T-cell (primary cell): ENCODE measurements around the gene ZNF500. TPM values are rescaled to one million over a fixed set of nuclear protein-coding genes. Genes with fewer than 3 reads are reported as not detected.
A peak's percentile ranks its signal among the peaks of the same experiment; 100 is the strongest.

Experiments used
- ATAC-seq, 4 experiments: fragments of 200-7000 bp in 3 of 4; fragments of 150-1000 bp in 1 of 4; cut with Tn5 transposase; replicated peaks in 1 of 4; 1 replicate in 3 of 4; 2 replicates in 1 of 4; pipeline ENCODE4 v1.10.0; 2021; ENCODE audit warnings: moderate library complexity in 3 of 4, mild to moderate bottlenecking in 2 of 4, moderate number of reproducible peaks in 1 of 4
- CTCF ChIA-PET, 2 donors: fragments of 300-600 bp; sonication (Branson Sonifier 250); formaldehyde crosslinking; loops; one replicate each; lab custom pipeline; 2022; ENCODE audit warnings: antibody characterized with exemption in 2 of 2; lab: Charles Lee
- POLR2A ChIA-PET, 2 donors: fragments of 300-600 bp; sonication (Branson Sonifier 250); formaldehyde crosslinking; loops; one replicate each; lab custom pipeline; 2022; ENCODE audit warnings: antibody characterized with exemption in 2 of 2; lab: Charles Lee
- DNase-seq, 35 experiments: peaks; one replicate each; pipeline versions ENCODE4 v3.0.0 to v3.0.0-alpha.2; 2013 to 2023
- H3K27ac ChIP-seq: one replicate; pipeline ENCODE4 v1.5.1; 2013; ENCODE audit warnings: low read length
- H3K27me3 ChIP-seq, 2 experiments: replicated peaks in 1 of 2; 1 replicate in 1 of 2; 2 replicates in 1 of 2; pipeline versions ENCODE4 v1.6.1 to v1.7.0; 2013; ENCODE audit warnings: low read length in 1 of 2, mixed read lengths in 1 of 2; ENCODE audit not compliant: control insufficient read depth in 2 of 2, insufficient read depth in 2 of 2; ENCODE audit errors: extremely low read depth in 1 of 2
- H3K36me3 ChIP-seq, 2 donors: 1 replicate in 1 of 2; 2 replicates in 1 of 2; pipeline versions ENCODE4 v1.6.1 to v1.7.0; 2013; ENCODE audit warnings: low read length in 1 of 2; ENCODE audit not compliant: control insufficient read depth in 2 of 2, insufficient read depth in 1 of 2; ENCODE audit errors: extremely low read depth in 1 of 2
- H3K4me1 ChIP-seq, 2 experiments: 1 replicate in 1 of 2; 2 replicates in 1 of 2; pipeline versions ENCODE4 v1.6.1 to v1.7.0; 2013; ENCODE audit warnings: low read length in 2 of 2, mixed read lengths in 1 of 2; ENCODE audit not compliant: insufficient read depth in 2 of 2, control insufficient read depth in 1 of 2; ENCODE audit errors: extremely low read depth in 1 of 2
- H3K4me3 ChIP-seq, 2 donors: 1 replicate in 1 of 2; 2 replicates in 1 of 2; pipeline versions ENCODE4 v1.5.1 to v1.7.0; 2013; ENCODE audit warnings: mild to moderate bottlenecking in 2 of 2, low read length in 1 of 2, moderate library complexity in 1 of 2; ENCODE audit not compliant: control insufficient read depth in 1 of 2; ENCODE audit errors: extremely low read depth in 1 of 2
- H3K9me3 ChIP-seq: 2 replicates; pipeline ENCODE4 v1.7.0; 2013
- H3K27ac Mint-ChIP-seq, 2 donors: one replicate each; pipeline ENCODE4 v1.8.0; 2020 to 2021; ENCODE audit warnings: mild to moderate bottlenecking in 2 of 2, mixed read lengths in 2 of 2
- H3K27me3 Mint-ChIP-seq, 2 donors: one replicate each; pipeline ENCODE4 v1.8.0; 2021 to 2022; ENCODE audit warnings: mixed read lengths in 2 of 2
- H3K36me3 Mint-ChIP-seq: one replicate; pipeline ENCODE4 v1.8.0; 2021; ENCODE audit warnings: mixed read lengths
- H3K4me1 Mint-ChIP-seq, 3 donors: one replicate each; pipeline ENCODE4 v1.8.0; 2020 to 2022; ENCODE audit warnings: mixed read lengths in 3 of 3, mild to moderate bottlenecking in 1 of 3
- H3K4me3 Mint-ChIP-seq, 3 donors: one replicate each; pipeline ENCODE4 v1.8.0; 2020 to 2022; ENCODE audit warnings: mild to moderate bottlenecking in 3 of 3, mixed read lengths in 3 of 3, moderate library complexity in 3 of 3
- H3K9me3 Mint-ChIP-seq, 3 donors: one replicate each; pipeline ENCODE4 v1.8.0; 2020 to 2022; ENCODE audit warnings: mixed read lengths in 3 of 3
- WGBS: methylation state at CpG from one replicate; pipeline ENCODE4 v1.1.5; 2013; ENCODE audit warnings: missing lambda C conversion rate; ENCODE audit not compliant: insufficient coverage; 5-methylcytosine and 5-hydroxymethylcytosine counted together
- total RNA-seq, 35 experiments: library from RNA in 6 of 35; stranded (reverse) in 6 of 35; fragments of 120-200 nt in 1 of 35; gene quantifications; one replicate each; pipeline versions ENCODE4 v1.2.1 to v1.2.4 and lab custom pipeline; 2013 to 2026

The ZNF500 gene
- total RNA-seq, 5 donors from 2014 or later (not counting 1 experiment from before 2014, with no cell fraction given) = 19.7 to 36.6 (median 32.4) TPM

DNA sequence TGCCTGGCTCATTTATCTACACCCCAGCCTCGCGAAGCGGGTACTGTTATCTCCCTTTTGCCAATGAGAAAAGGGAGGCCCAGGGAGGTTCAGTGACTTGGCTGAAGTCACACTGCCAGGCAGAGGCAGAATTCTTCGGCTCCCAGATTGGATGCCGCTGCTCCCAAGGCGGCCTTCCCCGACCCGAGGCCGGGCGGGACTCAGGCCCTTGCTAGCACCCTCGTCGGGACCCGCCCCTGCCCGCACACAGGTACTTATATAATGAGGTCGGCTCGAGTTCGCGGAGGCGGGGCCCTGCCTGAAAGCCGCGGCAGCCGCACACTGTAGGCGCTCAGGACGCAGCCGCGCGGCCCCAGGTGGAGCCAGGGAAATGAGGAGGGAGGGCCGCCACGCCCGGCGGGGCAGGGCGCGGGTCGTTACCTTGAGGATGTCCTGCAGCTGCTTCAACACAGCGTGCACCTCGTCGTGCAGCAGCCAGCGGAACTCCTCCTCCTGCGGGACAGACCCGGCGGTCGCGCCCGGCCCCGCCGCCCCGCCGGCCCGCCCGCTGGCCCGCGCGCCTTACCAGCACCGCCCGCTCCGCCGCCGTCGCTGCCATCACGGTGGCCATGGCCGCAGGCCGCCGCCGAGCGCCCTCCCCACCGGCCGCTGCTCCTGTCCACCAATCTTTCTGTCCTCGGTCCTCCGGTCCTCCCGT, 35.1 kb upstream of the ZNF500 start, which contains the start of gene ROGDI:
ROGDI (minus strand) TSS at position 672 of the 697 bp plus-strand sequence; CDS start at position 610, 62 bp downstream.
- Histone ChIP-seq H3K9me3 (no peaks in the 10 kb centered on the region), H3K27me3 (no peaks in the 10 kb centered on the region), H3K4me1 (peaks cover 2 to 21% of the 10 kb centered on the region in 2 experiments), H3K27ac (peak within 1 kb of the TSS; percentile 91), H3K36me3 (peaks cover 3 to 6% of the 10 kb centered on the region in 2 donors), H3K4me3 (peak within 1 kb of the TSS; percentile 52 to 53)
- peak; percentile 72 to 90 (median 82) for DNase-seq
- Mint-ChIP-seq H3K36me3 (peaks cover 3% of the 10 kb centered on the region), H3K27ac (peak within 1 kb of the TSS; percentile 87 to 88), H3K27me3 (no peaks in the 10 kb centered on the region), H3K4me1 (peaks cover 7 to 21% (median 18%) of the 10 kb centered on the region in 3 donors), H3K9me3 (no peaks in the 10 kb centered on the region), H3K4me3 (peak within 1 kb of the TSS; percentile 81 to 87 (median 84))
- ChIA-PET CTCF (interaction anchor here in 1 of 2 donors (1.0 to 1.2 kb wide), 2 partner anchors 34 to 68 kb away, joined by 5 read pairs; partner anchors contain the start of genes ANKS3 and DNAAF8), POLR2A (interaction anchor here in 1 of 2 donors (1.0 kb wide), 1 partner anchor 68 kb away, joined by 5 read pairs; the partner anchor contains the start of genes ANKS3 and DNAAF8)
- peak; percentile 77 to 78 (median 78) for ATAC-seq
- WGBS = under 1% methylated on average over 67 of the region's 70 CpGs

DNA sequence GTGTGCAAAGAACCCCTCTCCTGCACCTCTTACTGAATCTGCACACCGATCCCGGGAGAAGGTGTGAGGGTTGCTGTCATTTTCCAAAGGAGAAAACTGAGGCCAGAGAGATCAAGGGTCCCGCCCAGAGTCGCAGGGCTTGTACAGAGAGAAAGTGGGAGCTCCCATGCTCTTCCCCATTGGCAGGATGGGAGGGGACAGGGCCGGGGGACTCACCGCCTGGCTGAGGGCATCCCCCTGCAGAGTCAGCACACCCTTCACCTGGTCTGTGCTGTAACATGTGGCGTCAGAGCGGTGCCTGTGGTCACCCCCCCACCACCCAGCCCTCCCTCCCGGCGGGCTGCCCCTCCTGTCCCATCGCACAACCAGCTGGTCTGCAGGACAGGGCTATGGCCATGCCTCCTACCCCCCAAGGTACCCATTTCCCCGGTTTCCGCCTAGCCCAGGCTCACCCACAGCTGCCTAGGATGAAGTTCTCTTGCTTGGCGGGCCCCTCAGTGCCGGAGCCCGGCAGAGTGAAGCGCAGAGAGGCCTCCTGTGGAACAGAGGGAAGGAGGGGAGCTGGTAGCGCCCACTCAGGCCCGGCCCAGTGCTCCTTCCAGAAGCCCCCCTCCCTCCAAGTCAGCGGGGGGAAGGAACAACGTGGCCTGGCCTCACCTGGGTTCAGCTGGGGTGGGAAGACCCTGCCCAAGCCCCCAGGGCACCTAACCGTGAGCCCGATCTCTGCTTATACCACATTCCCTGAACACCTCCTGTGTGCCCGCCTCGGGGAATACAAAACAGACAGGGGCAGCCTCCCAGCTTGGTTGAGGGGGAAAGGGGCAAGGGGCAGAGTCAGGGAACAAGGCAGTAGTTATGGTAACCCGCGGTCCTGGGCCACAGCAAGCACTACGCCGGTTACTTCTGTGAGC, 34.3 kb upstream of the ZNF500 start:
- CTCF ChIA-PET = no interaction called here
- no peaks in the 10 kb centered on the region for H3K27me3 Mint-ChIP-seq
- peaks cover 7 to 21% (median 18%) of the 10 kb centered on the region in 3 donors for H3K4me1 Mint-ChIP-seq
- H3K9me3 Mint-ChIP-seq = no peaks in the 10 kb centered on the region
- Histone ChIP-seq H3K9me3 (no peaks in the 10 kb centered on the region), H3K4me1 (peaks cover 2 to 21% of the 10 kb centered on the region in 2 experiments), H3K4me3 (peak overlapping the region; percentile 52 to 53), H3K27me3 (no peaks in the 10 kb centered on the region), H3K36me3 (peaks cover 3% of the 10 kb centered on the region in 2 donors), H3K27ac (peak overlapping the region; percentile 91)
- POLR2A ChIA-PET = no interaction called here
- H3K36me3 Mint-ChIP-seq = peaks cover 3% of the 10 kb centered on the region
- no peak for ATAC-seq
- 83% methylated on average over 11 of the region's 29 CpGs for WGBS
- peak overlapping the region; percentile 87 to 88 for H3K27ac Mint-ChIP-seq
- peak overlapping the region; percentile 80 to 87 (median 84) for H3K4me3 Mint-ChIP-seq
- no peak for DNase-seq

DNA sequence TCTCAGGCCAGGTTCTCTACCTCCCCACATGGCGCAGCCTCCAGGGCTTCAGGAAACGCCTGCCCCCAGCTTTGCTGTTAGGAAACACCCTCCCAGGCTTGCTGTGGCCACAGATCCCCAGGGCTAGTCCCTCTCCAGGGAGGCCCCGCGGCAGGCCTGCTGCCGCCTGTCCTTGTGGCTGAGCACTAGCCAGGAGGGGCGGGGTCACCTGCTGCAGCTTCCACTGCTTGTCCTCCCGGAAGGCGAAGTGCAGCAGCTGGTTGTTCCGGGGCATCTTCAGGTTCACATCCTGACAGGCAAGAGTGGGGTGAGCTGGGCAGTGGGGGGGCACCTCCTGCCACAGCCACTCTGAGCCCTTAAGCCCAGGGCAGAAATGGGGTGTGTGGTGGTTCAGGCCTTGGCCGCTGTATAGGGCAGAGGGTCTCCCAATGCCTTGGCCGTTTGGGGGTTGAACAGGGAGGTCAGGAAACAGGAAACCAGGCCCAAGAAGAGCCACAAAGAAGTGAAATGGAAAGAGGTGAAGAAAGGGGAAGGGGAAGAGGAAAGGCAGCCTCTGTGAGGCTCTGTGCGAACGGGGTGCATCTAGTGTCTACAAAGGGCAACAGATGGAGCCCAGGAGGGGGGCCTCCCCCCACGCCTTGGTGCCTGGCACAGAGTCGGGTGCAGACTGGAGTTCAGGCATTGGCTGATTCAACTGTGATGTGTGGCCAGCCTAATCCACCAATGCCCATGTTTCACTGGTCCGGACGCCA, 33.5 kb upstream of the ZNF500 start:
- Histone ChIP-seq H3K4me3 (no peak overlapping the region), H3K27ac (peak overlapping the region; percentile 91), H3K4me1 (peaks cover 2 to 21% of the 10 kb centered on the region in 2 experiments), H3K36me3 (peaks cover 0 to 3% of the 10 kb centered on the region in 2 donors), H3K9me3 (no peaks in the 10 kb centered on the region), H3K27me3 (no peaks in the 10 kb centered on the region)
- DNase-seq (no peak), ATAC-seq (no peak)
- CTCF ChIA-PET = no interaction called here
- Mint-ChIP-seq H3K36me3 (peaks cover 3% of the 10 kb centered on the region), H3K4me1 (peaks cover 7 to 21% (median 18%) of the 10 kb centered on the region in 3 donors), H3K27ac (peak overlapping the region; percentile 83 to 87), H3K9me3 (no peaks in the 10 kb centered on the region), H3K4me3 (peak overlapping the region; percentile 28 to 87 (median 62)), H3K27me3 (no peaks in the 10 kb centered on the region)
- POLR2A ChIA-PET = no interaction called here
- WGBS = 82% methylated on average over 11 of the region's 17 CpGs

DNA sequence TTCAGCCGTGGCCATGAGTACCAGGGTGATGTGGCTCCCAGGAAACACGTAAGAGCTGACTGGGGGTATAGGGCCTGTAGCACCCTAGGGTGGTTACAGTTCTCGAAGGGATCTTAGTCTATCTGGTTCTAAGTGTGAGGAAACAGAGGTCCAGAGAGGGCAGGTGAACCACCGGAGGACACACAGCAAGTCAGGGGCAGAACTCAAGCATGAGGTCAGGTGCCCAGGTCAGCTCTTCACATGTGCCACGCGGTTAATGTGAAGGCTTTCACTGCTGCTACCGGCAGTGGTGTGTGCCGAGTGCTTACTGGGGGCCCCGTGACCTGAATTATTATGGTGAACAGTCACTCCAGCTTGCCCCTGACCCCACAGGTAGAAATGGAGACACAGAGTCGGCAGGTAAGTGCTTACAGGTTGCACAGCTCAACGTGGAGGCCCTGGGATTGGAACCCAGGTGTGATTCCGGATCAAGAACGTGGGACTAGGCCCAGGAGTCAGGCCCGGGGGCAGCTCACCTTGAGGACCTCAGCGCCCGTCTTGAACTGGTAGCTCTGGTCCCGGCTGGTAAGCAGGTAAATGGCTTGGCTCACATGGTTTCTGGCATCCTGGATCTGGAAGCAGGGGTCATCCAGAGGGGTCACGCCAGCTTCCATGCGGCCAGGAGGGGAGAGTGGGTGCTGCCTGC, 32.4 kb upstream of the ZNF500 start:
- Histone ChIP-seq H3K27ac (no peak overlapping the region), H3K4me1 (peaks cover 2 to 21% of the 10 kb centered on the region in 2 experiments), H3K27me3 (no peaks in the 10 kb centered on the region), H3K9me3 (no peaks in the 10 kb centered on the region), H3K36me3 (peaks cover 0 to 3% of the 10 kb centered on the region in 2 donors), H3K4me3 (no peak overlapping the region)
- no peak for ATAC-seq
- CTCF ChIA-PET = no interaction called here
- H3K9me3 Mint-ChIP-seq = no peaks in the 10 kb centered on the region
- no peak for DNase-seq
- POLR2A ChIA-PET = no interaction called here
- H3K36me3 Mint-ChIP-seq = no peaks in the 10 kb centered on the region
- peaks cover 7 to 21% (median 18%) of the 10 kb centered on the region in 3 donors for H3K4me1 Mint-ChIP-seq
- 92% methylated on average over 17 of the region's 19 CpGs for WGBS
- H3K27me3 Mint-ChIP-seq = no peaks in the 10 kb centered on the region
- peak overlapping the region in 1 of 3 donors; percentile 44 for H3K4me3 Mint-ChIP-seq
- peak overlapping the region in 1 of 2 donors; percentile 28 for H3K27ac Mint-ChIP-seq

DNA sequence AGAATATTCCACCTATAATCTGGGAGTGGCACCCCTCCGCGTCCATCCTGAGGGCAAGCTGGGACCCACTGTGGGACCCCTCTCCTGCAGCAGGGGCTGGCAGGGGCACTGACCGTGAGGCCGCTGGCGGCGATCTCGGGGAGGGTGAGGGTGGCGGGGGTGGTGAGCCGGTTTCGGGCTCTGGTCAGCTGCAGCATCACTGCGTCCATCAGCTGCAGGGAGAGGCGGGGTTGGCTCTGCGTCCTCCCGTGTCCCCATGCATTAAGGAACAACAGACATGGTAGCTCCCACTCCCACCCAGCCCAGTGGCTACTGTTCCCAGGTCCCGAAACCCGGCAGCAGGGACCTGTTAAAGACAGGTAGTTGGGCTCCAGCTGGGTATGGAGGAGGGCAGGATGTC, 31.5 kb upstream of the ZNF500 start:
- ATAC-seq (no peak), DNase-seq (no peak)
- no peaks in the 10 kb centered on the region for H3K27me3 Mint-ChIP-seq
- Histone ChIP-seq H3K4me1 (peaks cover 2 to 21% of the 10 kb centered on the region in 2 experiments), H3K36me3 (peaks cover 0 to 3% of the 10 kb centered on the region in 2 donors), H3K9me3 (no peaks in the 10 kb centered on the region), H3K27me3 (no peaks in the 10 kb centered on the region), H3K27ac (no peak overlapping the region), H3K4me3 (no peak overlapping the region)
- POLR2A ChIA-PET = no interaction called here
- WGBS = 96% methylated on average over 7 of the region's 16 CpGs
- no peaks in the 10 kb centered on the region for H3K9me3 Mint-ChIP-seq
- H3K4me3 Mint-ChIP-seq = no peak overlapping the region
- no peaks in the 10 kb centered on the region for H3K36me3 Mint-ChIP-seq
- H3K4me1 Mint-ChIP-seq = peaks cover 7 to 19% (median 16%) of the 10 kb centered on the region in 3 donors
- CTCF ChIA-PET = no interaction called here
- no peak overlapping the region for H3K27ac Mint-ChIP-seq
